Measurements from ENCODE around the gene CHSY1.

CHSY1 gene

GRCh38 chr15:101147181-101147580 lies 104.7 kb downstream of the CHSY1 start:
- TF ChIP-seq CTCF (IDR thresholded peaks at IDR 0.05; ENCODE audit: borderline replicate concordance, insufficient read depth, low read depth, low read length), result no peak
- no peak overlapping the region for H3K4me3 ChIP-seq (ENCODE audit: low read depth, low read length)

GRCh38 chr15:101146118-101146702 lies 105.6 kb downstream of the CHSY1 start:
- H3K4me3 ChIP-seq (ENCODE audit: low read depth, low read length), result no peak overlapping the region
- no peak for TF ChIP-seq CTCF (IDR thresholded peaks at IDR 0.05; ENCODE audit: borderline replicate concordance, insufficient read depth, low read depth, low read length)

GRCh38 chr15:101145362-101145761 lies 106.5 kb downstream of the CHSY1 start:
- H3K4me3 ChIP-seq (ENCODE audit: low read depth, low read length), result no peak overlapping the region

GRCh38 chr15:101143321-101143720 lies 108.5 kb downstream of the CHSY1 start:
- no peak overlapping the region for H3K4me3 ChIP-seq (ENCODE audit: low read depth, low read length)
- TF ChIP-seq CTCF (IDR thresholded peaks at IDR 0.05; ENCODE audit: borderline replicate concordance, insufficient read depth, low read depth, low read length), result no peak

More at GRCh38 chr15:101145362-101145761, 106.5 kb downstream of the CHSY1 start:
- no peak for TF ChIP-seq CTCF (IDR thresholded peaks at IDR 0.05; ENCODE audit: borderline replicate concordance, insufficient read depth, low read depth, low read length)

GRCh38 chr15:101142711-101143110 lies 109.1 kb downstream of the CHSY1 start:
- no peak overlapping the region for H3K4me3 ChIP-seq (ENCODE audit: low read depth, low read length)
- no peak for TF ChIP-seq CTCF (IDR thresholded peaks at IDR 0.05; ENCODE audit: borderline replicate concordance, insufficient read depth, low read depth, low read length)

GRCh38 chr15:101141926-101142527 lies 109.8 kb downstream of the CHSY1 start:
- H3K4me3 ChIP-seq (ENCODE audit: low read depth, low read length), result no peak overlapping the region
- no peak for TF ChIP-seq CTCF (IDR thresholded peaks at IDR 0.05; ENCODE audit: borderline replicate concordance, insufficient read depth, low read depth, low read length)

GRCh38 chr15:101140697-101141065 lies 111.2 kb downstream of the CHSY1 start:
- no peak overlapping the region for H3K4me3 ChIP-seq (ENCODE audit: low read depth, low read length)
- no peak for TF ChIP-seq CTCF (IDR thresholded peaks at IDR 0.05; ENCODE audit: borderline replicate concordance, insufficient read depth, low read depth, low read length)

All from GM12875 (cell line).